Stimulated activated CD4-positive, alpha-beta T cell treated with anti-CD3 and anti-CD28 coated beads, Interleukin-15, amount 100 ng/mL, for 24 hours (primary cell): ENCODE data around the gene GCK.

ENCODE experiments used
- DNase-seq: peaks from one replicate; pipeline ENCODE4 v3.0.0-alpha.2; 2020

GCK gene

DNA sequence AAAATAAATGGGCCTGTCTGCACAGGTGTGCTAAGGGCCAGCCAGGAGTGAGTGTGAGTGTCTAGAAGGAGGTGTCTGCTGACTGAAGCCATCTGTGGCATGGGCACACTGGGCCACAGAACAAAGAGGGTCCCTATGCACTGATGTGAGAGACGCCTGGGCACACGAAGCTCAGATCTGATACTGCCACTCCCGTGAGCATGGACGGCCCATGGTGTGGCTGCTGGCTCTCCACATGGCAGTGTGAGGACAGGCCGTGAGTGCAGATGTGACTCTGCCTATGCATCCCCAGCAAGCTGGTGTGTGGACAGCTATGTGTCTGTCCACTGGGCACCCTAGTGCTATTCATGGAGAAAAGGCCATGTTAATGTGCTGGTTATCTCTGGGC is 35.3 kb downstream of the GCK start:
- no peak for DNase-seq

DNA sequence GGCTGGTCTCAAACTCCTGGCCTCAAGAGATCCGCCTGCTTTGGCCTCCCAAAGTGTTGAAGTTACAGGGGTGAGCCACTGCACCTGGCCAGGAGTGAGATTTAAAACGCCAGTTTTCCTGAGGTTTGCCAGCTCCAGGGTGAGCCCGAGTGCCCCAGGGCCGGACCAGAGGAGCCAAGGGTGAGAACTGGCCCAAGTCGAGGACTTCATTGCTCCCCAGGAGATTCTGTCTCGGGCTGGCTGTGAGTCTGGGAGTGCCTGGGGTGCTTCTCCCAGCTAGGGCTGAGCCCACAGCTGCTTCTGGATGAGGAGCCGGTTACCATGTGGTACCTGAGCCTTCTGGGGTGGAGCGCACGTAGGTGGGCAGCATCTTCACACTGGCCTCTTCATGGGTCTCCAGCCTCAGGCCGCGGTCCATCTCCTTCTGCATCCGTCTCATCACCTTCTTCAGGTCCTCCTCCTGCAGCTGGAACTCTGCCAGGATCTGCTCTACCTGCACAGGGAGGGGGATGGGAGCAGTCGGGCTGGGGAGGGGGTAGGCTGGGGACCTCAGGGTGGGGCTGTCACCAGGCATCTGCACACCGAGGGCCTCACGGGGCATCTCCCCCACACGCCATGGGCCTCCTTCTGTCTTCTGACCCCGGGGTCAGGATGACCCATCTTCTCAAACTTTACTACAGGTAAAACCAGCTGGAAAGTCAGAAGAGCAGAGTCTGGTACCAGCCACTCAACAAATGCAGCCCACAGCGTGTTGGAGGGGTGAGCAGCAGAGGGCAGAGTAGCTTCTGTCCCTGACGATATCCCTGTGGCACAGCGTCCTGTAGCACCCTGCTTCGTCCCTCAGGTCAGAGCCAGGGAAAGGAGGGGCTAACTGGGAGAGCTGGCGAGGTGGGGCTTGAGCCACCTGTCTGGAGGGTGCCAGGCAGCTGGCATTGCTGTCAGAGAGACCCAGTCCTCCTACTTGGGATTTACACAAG is 36.0 kb downstream of the GCK start:
- no peak for DNase-seq

DNA sequence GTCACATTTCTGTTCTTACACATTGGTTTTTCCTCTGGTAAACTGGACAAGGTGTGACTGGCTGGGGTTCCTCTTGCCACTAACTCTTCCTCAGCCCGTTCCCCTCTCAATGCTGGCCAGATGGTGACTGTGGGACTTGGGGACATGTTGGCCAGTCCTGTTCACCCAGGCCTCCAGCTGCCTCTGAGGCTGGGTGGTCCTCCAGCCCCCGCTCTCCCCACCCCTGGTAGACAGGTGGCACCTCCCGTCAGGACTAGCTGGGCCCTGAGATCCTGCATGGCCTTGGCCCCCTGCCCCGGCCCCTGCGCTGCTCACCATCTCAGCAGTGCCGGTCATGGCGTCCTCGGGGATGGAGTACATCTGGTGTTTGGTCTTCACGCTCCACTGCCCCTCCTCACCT is 37.3 kb downstream of the GCK start:
- no peak for DNase-seq

DNA sequence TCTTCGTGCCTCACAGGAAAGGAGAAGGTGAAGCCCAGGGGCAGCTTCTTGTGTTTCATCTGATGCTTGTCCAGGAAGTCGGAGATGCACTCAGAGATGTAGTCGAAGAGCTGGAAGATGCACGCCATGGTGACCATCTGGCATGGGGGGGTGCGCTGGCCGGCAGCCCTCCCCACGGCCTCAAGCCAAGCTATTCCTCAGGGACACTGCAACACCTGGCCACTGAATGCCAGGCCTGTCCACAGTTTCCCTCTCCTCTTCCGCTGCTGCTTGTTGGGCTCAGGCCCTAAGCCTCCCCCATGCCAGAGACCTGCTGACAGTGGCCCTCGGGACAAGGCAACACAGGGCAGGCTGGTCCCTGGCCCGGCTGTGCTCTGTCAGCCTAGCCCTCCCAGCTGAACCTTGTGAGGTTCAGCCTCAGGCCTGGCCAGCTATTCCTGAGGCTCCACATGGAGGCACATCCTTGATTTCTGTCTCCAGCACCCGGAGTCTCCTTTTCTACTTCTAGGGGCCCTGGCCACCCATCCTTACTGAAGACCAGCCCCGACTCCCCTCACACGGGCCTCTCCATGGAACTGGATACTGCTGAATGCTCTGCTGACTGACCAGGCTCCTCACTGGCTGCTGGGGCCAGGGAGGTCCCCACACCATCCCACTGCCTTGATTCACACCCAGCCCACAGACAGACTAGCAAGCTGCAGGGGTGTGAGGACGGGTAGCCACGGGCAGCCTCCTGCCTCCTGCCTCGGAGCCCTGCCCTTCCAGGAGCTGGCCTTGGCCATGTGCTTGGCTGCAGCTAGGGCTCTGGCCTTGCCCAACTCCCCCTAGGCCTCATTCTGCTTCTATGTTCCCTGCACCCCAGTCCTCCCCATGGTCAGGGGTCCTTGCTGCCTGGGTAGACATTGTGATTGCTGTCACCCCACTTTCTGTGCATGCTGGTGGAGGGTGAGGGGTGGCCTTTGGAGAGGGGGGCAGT is 38.0 kb downstream of the GCK start:
- no peak for DNase-seq

DNA sequence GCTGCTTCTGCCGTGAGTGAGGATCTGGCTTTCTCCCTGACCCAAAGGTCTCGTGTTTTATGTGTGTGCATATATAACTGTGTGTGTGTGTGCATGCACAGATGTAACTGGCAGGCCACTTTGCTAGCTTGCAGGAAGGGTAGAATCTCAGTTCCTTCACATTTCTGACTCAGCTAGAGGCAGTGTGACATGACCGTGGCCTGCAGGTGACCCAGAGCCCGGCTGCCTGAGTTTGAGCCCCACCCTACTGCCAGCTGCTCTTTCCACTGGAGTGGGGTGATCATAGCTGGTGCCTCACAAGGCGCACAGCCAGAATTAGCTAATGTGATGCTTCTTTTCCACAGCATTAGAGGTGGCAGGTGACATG is 38.8 kb downstream of the GCK start:
- no peak for DNase-seq

DNA sequence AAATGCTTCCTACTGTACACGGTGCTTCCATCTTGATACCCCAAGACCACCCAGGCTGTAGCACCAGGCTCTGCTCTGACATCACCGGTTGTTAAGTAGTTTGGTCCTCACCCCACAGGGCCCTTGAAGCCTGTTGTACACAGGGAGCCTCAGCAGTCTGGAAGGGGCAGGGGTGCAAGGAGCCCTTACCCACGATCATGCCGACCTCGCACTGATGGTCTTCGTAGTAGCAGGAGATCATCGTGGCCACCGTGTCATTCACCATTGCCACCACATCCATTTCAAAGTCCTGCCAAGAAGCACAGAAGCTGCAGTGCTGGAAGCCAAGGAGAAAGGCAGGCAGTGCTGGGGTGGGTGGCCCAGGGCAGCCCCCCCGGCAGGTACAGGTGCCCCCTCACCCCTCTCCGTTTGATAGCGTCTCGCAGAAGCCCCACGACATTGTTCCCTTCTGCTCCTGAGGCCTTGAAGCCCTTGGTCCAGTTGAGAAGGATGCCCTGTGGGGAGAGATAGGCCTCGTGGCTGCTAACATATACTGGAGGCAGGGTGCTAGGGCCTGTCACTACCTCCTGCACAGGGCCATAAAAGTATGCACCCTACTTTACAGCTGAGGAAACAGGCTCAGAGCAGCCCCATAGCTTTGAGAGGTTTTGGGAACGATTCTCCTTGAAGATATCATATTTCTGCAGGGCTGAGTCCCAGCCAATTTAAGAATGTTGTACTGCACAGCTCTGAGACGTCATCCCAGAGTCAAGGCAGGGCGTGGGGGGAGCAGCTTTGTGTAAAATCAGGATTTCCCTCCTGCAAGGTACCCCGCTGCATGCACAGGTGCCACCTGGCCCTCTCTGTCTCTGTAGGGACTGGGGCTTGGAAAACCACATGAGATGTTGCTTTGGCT is 39.4 kb downstream of the GCK start:
- no peak for DNase-seq

GRCh38 chr7:44148961-44149536 is 40.2 kb downstream of the GCK start:
- no peak for DNase-seq

DNA sequence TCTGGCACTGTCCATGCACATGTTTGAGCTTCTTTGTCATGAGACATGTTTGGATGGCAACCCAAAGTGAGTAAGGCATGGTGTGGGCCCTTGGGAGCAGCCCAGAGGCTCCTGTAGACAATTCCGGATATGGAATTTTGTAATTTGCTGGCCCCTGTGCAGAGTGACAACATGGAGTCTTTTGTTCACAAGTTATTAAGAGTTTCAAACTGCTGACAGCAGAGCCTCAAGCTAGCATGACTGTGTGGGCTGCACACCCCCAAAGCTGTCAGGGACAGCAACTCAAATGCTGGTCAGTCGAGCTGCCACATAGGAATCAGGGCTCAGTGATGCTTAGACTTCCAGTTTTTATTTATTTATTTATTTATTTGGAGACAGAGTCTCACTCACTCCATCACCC is 41.1 kb downstream of the GCK start:
- DNase-seq: no peak

- DNase-seq: no peak
These were observed 41.9 kb downstream of the GCK start for GRCh38 chr7:44147026-44147991.

DNA sequence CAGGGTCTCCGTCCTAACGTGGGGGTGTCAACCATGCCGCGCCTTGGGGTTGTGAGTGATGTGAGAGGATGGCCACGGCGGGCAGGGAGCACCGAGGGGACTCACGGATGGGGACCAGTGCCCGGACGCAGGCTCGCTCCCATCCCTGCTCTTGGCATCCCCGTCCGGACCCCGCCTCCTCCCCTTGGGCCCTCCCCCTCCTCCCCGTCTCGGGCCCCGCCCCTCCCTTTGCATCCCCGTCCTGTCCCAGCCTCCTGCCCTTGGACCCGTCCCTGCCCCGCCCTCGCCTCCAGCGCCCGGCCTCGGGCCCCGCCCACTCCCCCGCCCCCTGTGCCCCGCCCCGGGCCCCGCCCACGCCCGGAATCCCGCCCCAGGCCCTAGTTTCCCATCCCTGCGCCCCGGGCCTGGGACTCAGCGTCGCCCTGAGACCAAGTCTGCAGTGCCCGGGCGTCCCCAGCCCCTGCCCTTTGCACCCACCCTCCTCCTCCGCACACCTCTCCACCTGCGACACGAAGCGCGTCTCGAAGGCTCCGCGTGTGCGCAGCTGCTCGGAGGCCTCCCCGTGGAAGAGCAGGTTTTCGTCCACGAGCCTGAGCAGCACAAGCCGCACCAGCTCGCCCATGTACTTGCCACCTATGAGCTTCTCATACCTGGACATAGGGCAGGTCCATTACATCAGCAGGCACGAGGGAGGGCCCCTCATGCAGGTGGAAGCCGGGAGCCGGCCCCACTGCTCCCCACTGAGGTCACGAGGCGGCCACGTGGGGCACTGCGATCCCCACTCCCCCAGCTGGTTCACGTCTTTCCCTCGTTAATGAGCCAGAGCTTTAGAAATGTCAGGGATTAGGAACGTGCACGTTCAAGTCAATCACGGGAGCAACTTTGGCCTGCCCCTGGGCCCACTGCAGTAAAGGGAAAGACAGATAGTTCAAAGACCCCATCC is 43.0 kb downstream of the GCK start:
- peak; percentile 81 for DNase-seq

GRCh38 chr7:44145479-44145968 is 43.7 kb downstream of the GCK start:
- DNase-seq: peak; percentile 75

- no peak for DNase-seq
These were observed 44.2 kb downstream of the GCK start for GRCh38 chr7:44144968-44145478.

DNA sequence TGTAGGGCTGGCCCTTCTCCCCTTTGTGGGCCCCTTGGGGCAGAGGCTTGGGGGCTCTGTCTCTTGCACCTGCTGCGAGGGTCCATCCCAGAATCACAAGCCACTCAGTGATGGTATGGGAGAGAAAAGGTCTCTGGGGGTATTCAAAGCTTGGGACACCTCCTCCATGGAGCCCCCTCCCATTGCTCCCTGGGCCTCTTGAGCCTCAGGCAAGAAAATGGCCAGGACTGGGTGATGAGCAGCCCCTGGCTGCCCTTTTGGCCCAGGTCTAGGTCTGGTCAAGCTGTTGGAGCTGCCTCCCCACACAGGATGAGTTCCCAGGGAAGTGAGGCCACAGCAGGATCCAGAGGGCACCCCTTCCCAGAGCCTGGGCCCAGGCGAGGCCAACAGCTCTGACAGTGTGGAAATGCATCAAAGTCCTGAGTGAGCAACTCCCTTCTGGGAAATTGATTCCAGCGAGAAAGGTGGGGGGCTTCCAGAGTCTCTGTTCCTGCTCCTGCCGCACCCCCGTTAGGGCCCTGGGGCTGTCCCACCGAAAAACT is 44.7 kb downstream of the GCK start:
- DNase-seq: no peak

GRCh38 chr7:44143646-44144250 is 45.5 kb downstream of the GCK start:
- no peak for DNase-seq

- no peak for DNase-seq
These were observed 47.2 kb downstream of the GCK start for GRCh38 chr7:44142028-44142427.

DNA sequence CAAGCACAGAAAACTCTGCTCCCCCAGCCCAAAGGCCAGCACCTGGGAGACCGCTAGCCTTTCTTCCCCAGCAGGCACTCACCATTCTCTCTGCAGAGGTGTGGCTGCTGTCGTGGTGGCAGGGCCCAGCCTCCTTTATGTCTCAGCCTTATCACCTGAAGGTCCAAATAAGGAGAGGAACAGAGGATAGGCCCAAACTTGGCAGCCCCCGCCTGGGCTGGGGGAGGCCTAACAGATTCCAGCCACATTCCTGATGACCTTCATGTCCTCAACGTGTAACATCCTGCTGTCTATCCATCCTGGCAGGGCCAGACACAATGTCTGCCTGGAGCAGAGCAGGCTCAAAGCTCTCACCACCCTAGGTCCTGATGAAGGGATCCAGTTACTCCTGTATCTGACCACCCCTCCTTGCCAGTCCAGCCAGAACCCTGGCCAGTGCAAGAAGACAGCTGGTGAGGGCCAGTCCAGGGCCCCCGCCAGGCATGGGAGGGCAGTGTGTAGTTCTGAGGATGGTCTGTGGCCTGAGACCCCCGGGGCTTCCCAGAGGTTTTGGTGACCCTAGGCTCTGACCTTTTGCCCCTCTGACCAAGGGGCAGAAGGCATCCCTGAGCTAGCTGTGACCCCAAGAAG is 47.9 kb downstream of the GCK start, which contains the start of gene MYL7:
MYL7 (minus strand) TSS at position 112 of the 630 bp plus-strand sequence; CDS start at position 85, 27 bp downstream.
- DNase-seq: no peak

DNA sequence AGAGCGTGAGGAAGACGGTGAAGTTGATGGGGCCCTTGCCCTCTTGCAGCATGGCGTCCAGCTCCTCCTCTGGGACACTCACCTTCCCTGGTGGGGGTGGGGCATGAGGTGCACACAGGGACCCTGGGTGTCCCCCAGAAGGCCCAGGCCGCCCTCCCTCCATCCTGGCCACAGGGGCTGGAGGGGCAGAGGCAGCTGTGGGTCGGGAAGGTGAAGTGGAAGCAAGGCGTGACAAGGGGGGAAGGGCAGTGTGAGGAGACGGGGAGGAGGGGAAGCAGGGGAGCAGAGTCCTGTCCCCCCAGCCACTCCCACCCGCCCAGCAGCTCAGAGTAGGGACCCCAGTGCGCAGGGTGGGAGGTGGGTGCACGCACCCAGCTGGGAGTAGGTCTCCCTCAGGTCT is 48.9 kb downstream of the GCK start:
- no peak for DNase-seq
